ENCODE measurements around the gene RTKN2.

DNA sequence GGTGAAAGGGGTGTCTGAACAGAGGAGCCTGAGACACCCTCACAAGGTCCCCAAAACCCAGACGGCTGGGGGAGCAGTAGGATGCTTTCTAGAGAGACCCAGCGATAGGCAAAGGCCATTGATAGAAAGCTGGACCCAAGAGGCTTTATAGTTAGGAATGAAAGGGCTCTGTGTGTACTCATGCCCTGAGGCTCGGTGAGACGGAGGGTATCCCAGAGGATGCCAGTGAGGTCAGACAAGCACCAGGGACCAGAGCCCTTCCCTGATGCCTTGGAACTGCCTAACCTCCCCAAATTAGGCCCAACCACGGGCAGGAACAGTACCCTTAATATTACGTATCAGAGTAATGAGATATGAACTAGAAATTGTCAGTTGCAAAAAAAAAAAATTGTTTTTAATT is 48.6 kb upstream of the RTKN2 start:
- TF ChIP-seq ZNF274 (IDR thresholded peaks at IDR 0.05; ENCODE audit: low read depth, low read length) = no peak
- TF ChIP-seq YY1 (IDR thresholded peaks at IDR 0.05; ENCODE audit: insufficient read depth, insufficient read length) = no peak
- no peak for TF ChIP-seq SUZ12 (IDR thresholded peaks at IDR 0.05; ENCODE audit: extremely low read depth, insufficient read depth, insufficient read length)
